ENCODE data around the gene DIRAS2.
"Not testable (repeated sequence)": the region's sequence is repeated elsewhere in the genome, so short reads cannot be mapped to it uniquely, and the experiment has no call there.

The DIRAS2 gene, protein sequence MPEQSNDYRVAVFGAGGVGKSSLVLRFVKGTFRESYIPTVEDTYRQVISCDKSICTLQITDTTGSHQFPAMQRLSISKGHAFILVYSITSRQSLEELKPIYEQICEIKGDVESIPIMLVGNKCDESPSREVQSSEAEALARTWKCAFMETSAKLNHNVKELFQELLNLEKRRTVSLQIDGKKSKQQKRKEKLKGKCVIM

DNA sequence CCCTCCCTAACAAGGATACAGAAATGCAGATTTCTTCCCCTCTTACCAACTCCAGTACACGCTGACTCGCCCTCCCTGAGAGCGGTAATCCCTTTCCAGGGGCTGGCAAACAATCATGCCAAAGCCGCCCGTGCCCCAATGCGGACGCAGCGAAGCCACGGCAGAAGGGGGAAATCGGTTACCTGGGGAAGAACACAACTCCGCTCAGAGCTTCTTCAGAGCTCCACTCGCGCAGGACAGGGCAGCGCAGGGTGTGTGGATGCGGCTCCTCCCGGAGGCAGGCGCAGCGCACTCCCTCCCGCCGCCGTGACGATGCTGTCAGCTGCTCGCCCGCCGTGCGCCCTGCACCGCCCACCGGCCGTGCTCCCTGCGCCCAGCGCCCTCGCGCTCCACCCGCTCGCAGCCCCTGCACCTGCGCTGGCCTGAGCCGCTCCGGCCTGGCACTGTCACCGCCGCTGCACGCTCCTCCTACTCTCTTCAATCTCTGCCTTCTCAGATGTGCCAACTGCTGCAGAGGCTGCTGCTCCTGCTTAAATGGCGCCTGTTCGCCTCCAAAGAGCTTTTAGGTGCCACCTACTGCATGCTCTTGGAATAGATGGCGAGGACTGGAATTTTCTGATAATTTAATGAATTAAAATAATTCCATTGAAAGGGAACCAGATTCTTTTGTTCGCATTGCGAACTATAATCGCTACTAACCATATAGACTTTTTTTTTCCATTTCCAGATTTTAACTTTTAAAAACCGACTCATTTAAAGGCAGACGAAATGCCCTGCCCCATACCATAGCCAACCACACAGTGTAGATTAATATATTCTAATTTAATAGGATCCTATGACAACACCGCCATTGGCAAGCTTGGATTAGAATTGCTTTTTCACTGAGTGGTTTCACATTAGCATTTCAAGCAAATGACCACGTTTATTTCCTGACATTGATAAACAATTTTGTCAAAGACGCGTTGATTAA is at the start of gene DIRAS2:
Gene DIRAS2, minus strand, starts transcription at position 255 of the 970 bp plus-strand sequence. CDS start 28,997 bp downstream, outside the sequence.
- peak in 1 of 2 experiments; percentile 67 for DNase-seq

DNA sequence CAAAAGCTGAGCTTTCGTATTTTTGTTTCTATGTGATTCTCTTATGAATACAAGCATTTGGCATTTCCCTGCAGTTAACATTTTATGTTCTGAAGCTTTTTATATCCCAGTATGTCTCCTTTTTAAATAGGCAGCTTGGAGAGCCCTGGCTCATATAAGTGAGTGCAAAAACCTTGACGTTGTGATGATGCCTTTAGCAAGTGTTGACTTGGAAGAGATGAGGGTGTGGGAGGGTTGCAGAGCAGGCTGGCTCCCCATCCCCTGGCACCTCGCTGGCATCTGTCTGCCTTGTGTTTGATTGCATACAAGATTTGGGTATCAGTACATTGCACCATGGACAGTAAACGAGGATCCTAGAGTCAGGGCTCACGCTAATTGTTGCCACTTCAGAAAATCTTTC is 42.1 kb upstream of the DIRAS2 start:
- no peak for DNase-seq

DNA sequence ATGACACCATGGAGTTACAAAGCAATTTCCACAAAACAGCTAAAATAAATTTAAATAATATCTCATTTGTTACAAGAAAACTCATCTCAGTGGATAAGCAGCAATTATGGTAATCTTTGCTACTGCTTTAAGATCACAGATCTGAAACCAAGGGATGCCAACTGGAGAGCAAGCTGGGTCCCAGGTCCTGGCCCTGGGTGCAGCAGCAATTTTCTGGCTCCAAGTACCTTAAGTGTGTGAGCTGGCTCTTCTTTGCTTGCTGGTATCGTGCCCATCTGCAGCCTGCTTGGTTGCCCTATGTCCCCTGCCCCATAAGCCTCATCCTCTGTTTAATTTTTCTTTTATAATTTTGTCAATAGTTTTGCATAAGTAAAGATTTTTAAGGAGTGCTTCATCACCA is 41.5 kb upstream of the DIRAS2 start:
- DNase-seq: no peak

- no peak for DNase-seq
These were observed 37.9 kb upstream of the DIRAS2 start for GRCh38 chr9:90680534-90680933.

DNA sequence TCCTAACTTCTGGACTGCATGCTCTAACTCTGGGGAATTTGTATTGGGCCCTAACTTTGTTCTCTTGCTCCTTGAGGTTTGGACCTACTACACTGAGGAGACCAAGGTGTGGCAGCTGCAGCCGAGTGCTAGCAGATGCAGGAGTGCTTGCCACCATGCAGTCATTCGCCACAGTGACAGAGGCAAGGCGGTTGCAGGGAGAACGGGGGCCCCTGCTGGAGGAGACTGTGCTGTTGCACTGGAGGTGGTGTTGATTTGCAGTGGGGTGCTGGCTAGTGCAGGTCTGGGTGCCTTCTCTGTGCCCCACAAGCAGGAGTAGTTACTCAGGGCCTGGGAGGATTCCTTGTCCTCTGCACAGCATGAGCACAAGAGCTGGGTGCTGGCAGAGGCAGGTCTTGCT is 22.4 kb upstream of the DIRAS2 start:
- no peak for DNase-seq

- DNase-seq: no peak
These were observed 17.2 kb upstream of the DIRAS2 start for GRCh38 chr9:90659650-90660364.

GRCh38 chr9:90658783-90659182 is 16.2 kb upstream of the DIRAS2 start:
- no peak for DNase-seq

GRCh38 chr9:90658181-90658580 is 15.6 kb upstream of the DIRAS2 start:
- no peak for DNase-seq

DNA sequence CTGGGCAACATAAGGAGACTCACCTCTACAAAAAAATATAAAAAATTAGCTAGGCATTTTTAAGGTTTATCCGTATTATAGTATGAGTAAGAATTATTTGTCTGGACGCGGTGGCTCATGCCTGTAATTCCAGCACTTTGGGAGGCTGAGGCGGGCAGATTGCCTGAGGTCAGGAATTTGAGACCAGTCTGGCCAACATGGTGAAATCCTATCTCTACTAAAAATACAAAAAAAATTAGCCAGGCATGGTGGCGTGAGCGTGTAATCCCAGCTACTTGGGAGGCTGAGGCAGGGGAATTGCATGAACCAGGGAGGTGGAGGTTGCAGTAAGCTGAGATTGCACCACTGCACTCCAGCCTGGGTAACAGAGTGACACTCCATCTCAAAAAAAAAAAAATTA is 14.3 kb upstream of the DIRAS2 start:
- not testable (repeated sequence) for DNase-seq

- no peak for DNase-seq
These were observed 8.6 kb upstream of the DIRAS2 start for GRCh38 chr9:90651246-90651645.

- no peak for DNase-seq
These were observed 5.2 kb upstream of the DIRAS2 start for GRCh38 chr9:90647843-90648242.

DNA sequence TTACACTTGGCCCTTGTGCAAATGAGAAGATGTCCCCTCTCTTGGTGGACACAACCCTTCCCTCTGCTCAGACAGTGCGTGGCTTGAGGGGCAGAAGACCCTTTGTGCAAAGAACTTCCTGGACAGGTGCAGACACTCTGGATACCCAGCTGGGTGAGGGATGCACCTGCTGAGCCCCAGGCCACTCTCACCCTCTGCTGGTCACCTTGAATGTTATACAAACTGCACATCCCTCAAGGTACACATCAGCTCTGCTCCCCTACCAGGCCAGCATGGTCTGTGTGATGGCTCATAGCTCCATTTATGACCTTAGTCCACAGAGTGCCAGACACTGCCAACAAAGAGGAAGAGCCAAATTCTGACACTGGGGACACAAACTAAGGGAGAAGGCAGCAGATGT is 3.1 kb upstream of the DIRAS2 start:
- no peak for DNase-seq

DNA sequence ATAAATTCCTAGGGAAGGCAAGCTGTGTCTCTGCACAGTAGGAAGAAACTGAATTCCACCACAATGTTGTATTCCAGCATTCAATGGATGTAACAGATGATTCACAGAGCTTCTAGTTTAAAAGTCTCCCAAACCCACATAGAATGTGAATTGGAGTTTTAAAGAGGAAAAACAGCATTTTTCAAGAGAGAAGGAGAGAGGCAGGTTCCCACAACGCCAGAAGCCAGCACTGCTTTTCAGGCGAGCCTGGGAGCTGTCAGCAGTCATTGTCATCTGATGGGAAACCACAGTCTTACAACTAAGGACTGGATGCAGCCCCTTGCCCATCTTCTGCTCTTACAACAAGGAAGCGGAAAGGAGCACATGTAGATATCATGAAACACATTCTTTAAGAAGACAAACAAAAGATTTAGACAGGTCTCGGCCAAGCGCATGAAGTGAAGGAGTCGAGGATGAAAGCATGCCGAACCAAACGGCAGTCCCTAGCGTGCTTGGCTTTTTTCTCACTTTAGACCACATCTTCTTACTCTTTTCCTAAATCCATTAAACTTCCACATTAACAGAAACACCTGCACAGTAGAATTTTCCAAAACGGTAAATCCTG is 638 bp downstream of the DIRAS2 start:
- DNase-seq: no peak

GRCh38 chr9:90641086-90641485 is 1.5 kb downstream of the DIRAS2 start:
- no peak for DNase-seq

DNA sequence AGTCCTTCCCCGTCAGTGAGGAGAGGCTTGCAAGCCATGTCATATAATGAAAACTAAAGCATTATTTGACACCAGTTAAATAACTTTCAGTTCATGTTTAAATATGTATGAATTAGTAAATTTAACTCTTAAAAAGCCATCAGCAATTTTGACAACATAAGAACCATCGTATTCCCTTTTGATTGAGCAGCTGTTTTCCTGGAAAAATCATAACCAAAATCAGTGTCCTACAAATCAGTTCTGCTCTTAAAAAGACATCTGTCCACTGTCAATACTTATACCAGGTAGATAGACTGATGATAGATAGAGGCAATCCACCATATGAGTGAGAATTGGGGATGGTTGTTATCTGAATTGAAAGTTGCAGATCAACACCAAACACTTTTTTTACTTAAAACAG is 2.3 kb downstream of the DIRAS2 start:
- no peak for DNase-seq

GRCh38 chr9:90637626-90638025 is 5.0 kb downstream of the DIRAS2 start:
- no peak for DNase-seq

- DNase-seq: no peak
These were observed 9.9 kb downstream of the DIRAS2 start for GRCh38 chr9:90632647-90633207.

DNA sequence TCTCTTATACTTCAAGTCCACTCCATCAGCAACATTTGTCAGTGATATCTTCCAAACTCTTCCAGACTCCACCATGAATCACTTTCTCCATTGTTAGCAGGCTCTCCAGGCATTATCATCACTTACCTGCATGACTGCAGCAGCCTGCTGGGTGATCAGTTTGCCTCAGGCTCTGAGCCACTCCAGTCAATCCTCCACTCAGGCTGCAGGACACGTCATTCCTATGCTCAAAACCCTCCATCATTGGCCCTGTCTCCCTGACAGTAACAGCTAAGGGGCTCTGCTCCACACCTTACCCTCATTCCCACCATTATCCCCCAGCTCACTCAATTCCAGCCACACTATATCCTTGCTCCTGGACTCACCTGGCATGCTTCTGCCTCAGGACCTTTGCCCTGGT is 10.7 kb downstream of the DIRAS2 start:
- no peak for DNase-seq

DNA sequence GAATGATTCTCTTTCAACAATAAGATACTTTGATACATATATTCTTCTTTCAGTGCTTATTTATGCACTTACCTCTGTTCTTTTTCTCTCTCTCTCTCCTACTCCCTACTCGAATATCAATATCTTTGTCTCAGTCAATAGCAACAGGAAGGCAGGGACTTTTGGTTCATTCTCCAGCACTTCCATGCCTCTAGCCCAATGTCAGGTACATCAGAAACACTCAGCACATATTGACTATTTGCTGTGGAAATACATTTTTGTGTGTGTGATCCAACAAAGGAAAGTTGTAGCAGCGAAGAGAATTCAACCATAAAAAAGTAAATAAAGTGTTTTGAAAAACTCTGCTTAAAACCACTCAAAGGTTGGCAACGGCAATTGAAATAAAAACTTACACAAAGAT is 12.6 kb downstream of the DIRAS2 start:
- DNase-seq: no peak

DNA sequence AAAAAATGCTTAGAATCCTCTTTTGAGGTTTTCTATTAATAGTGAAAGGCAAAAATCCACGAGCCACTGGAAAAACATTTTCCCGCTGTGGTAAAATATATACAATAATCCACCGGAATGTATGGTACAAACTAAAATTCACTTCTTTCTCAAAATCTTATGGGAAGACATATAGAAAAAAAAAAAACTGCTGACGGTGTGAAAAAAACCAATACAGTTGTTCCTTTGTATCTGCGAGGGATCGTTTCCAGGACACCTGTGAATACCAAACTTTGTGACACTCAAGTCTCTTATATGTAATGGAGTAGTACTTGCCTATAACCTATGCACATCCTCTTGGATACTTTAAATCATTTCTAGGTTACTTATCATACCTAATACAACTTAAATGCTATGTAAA is 13.3 kb downstream of the DIRAS2 start:
- DNase-seq: no peak

DNA sequence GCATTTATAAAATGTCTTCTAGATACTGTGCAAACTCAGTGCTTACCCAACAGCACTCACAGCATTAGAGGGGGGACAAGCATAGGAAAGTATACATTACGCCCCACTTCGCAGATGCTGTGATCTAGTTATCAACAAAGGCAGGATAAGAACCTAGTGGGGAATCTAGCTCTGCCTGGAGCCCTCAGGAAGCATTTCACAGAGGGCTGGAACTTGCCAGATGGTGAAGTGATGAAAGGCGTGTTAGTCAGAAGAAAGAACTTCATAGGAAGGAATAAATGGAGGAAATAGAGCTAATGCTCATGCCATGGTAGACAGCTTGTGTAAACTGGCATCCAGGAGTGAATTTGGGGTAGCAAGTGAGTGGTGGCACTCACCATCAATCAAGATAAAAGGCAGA is 25.8 kb downstream of the DIRAS2 start:
- DNase-seq: peak in 1 of 2 experiments; percentile 39

- no peak for DNase-seq
These were observed 29.1 kb downstream of the DIRAS2 start for GRCh38 chr9:90613502-90613901.

DNA sequence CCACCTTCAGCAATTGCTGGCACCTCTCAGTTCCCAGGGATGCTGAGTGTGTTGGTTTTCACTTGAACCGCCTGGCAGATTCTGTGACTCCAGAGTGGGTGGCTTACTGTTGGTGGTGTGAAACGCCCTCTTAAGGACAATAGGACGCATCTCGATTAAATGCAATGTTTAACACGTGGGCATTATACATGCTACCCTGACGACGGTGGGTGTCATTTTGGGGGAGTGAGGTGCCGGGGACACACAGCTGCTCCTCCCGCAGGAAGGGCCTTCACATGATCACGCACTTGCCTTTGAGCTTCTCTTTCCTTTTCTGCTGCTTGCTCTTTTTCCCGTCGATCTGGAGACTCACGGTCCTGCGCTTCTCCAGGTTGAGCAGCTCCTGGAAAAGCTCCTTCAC is 29.7 kb downstream of the DIRAS2 start:
- DNase-seq: no peak
